HG03159 (cell line): ENCODE results near the gene ZNF32.
"Not testable (repeated sequence)": the region's sequence is repeated elsewhere in the genome, so short reads cannot be mapped to it uniquely, and the experiment has no call there.

ENCODE experiments used
- ATAC-seq: cut with Tn5 transposase; IDR thresholded peaks from one replicate; pipeline ENCODE4 v1.9.1; 2021; ENCODE audit warnings: mild to moderate bottlenecking, moderate library complexity; ENCODE audit not compliant: unreplicated experiment

The ZNF32 gene

DNA sequence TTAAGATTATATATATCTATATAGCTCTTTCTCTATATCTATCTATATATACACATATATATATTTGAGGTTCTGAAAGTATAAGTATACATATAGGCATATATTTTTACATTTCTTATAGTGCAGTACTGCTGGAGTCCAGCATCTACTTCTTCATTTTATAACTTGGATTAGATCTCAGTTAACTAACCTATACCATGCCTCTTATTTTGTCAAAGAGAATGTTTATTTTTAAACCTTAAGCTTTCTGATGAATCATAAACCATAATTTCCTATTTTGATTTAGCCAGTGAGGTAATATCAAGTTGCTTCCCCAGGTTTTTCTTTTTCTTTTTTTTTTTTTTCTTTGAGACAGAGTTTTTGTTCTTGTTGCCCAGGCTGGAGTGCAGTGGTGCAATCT lies 8.1 kb downstream of the ZNF32 start:
- ATAC-seq = no peak

DNA sequence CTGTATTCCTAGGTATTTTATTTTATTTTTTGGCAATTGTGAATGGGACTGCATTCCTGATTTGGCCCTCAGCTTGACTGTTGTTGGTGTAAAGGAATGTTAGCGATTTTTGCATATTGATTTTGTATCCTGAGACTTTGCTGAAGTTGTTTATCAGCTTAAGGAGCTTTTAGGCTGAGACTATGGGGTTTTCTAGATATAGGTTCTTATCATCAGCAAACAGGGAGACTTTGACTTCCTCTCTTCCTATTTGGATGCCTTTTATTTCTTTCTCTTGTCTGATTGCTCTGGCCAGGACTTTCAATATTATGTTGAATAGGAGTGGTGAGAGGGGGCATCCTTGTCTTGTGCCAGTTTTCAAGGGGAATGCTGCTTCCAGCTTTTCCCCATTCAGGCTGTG lies 12.9 kb downstream of the ZNF32 start:
- not testable (repeated sequence) for ATAC-seq

DNA sequence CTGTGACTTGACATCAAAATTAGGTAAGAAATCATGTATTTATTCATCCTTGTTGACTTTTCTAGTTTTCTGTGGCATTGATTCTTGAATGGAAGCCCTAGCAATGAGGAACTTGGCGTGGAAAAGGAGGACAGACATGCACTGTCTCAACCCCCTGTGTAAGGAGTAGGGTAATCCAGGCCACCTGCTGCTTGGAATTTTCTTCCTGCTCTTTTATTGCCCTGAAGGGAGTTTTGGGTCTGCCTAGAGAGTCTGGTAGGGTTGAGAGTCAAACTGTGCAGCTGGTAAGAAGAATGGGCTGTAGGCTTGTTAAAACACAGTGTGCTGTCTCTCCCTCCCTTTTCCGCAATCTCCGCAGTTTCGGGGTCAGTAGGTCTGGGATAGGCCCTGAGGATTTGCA lies 19.7 kb downstream of the ZNF32 start:
- ATAC-seq = no peak

DNA sequence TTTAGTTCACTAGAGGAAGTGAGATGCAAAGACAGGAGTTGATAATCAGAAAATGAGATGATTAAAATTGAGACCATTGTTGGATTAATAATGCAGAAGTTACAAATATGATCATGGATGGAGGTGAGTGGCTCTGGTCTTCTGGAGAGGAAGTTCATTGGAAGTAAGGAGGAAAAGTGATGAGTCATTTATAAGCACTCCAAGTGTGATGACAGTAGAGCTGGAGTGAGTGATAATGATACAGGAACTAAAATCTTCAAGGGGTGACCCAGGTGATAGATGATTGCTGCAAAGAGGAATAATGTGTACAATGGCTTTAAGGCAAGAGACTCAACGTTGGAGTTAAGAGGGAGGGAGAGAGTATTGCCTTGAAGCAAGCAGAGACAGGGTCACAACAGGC lies 20.7 kb downstream of the ZNF32 start:
- ATAC-seq = no peak

DNA sequence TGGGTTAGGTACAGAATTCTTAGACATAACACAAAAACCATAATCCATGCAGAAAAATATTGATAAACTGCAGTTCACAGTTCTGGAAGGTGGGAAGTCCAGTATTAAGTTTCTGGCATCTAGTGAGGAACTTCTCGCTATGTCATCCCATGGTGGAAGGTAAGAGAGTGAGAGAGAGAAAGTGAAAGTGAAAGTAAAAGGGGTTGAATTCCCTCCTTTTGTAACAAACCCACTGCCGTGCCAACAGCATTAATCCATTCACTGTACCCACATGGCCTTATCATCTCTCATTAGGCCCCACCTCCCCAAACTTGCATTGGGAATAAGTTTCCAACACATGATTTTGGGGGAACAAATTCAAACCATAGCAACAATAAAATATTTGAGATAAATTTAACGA lies 25.3 kb downstream of the ZNF32 start:
- ATAC-seq = no peak

DNA sequence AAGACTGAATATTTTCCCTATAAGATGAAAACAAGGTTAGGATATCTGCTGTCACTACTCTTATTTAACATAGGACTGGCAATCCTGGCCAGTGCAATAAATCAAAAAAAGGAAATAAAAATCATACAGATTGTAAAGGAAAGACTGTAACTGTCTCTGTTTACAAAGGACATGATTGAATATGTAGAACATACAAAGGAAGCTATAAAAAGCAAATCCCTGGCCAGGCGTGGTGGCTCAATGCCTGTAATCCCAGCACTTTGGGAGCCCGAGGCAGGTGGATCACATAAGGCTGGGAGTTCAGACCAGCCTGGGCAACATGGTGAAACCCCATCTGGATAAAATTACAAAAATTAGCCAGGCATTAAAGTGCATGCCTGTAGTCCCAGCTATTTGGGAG lies 26.6 kb downstream of the ZNF32 start:
- no peak for ATAC-seq

DNA sequence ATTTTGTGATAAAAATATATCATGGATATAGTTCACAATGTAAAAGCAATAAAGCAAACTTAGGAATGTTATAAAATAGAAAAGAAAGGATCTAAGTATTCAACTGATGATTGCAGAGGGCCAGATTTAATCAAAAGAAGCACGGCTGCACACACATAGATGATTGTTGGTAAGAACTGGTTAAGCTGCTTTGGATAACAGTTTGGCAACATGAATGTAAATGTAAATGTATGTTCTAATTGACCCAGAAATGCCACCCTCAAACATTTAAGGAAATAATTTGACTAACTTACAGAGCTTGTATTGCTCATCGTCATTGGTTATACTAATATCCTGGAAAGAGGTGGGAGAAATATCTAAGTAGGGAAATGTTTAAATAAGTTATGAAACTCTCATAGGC lies 29.3 kb downstream of the ZNF32 start:
- ATAC-seq = no peak

DNA sequence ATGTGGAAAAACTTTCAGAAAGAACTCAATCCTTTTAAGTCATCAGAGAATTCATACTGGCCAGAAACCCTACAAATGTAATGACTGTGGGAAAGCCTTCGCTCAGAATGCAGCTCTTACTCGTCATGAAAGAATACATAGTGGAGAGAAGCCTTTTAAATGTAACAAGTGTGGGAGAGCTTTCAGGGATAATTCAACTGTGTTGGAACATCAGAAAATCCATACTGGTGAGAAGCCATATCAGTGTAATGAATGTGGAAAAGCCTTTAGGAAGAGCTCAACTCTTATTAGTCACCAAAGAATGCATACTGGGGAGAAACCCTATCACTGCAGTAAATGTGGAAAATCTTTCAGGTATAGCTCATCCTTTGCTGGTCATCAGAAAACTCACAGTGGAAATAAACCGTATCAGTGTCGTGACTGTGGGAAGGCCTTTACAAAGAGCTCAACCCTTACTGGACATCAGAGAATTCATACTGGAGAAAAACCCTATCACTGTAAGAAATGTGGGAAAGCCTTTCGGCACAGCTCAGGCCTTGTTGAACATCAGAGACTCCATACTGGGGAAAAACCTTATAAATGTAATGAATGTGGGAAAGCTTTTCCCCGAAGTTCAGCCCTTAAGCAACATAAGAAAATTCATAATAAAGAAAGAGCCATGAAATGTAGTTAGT lies 31.8 kb downstream of the ZNF32 start:
- no peak for ATAC-seq

DNA sequence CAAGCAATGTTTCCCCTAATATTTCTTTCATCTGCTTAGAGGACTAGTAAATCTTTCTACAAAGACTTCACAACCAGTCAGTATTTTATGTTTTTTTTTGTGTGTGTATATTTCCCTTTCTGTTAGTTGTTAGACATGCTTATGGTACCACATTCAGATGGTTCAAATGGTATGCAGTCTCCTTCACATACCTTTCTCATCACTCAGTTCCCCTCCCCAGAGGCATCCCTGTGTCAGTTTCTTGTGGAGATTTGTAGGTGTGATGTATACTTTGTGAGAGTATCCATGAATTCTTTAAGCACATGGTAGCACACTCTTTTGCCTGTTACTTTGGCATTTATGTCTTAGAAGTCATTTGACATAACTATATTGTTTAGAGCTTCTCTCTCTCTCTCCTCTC lies 38.0 kb downstream of the ZNF32 start:
- ATAC-seq = no peak

DNA sequence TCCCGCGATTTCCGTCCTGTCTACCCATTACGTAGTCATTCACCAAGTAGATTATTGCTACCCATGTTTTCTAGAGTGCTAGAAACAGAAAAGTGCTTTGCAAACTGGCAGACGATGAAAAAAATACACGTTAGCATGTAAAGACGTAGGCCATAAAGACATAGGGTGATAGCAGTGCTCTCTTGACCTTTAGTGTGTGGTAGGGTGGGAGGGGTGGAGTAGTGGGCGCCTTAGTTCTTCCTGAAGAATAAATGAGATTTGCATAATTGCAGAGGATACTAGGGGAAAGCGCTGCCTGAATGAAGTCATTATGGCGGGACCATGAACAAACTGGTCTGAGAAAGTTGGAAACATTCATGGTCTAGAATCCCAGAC lies 41.5 kb downstream of the ZNF32 start:
- no peak for ATAC-seq

DNA sequence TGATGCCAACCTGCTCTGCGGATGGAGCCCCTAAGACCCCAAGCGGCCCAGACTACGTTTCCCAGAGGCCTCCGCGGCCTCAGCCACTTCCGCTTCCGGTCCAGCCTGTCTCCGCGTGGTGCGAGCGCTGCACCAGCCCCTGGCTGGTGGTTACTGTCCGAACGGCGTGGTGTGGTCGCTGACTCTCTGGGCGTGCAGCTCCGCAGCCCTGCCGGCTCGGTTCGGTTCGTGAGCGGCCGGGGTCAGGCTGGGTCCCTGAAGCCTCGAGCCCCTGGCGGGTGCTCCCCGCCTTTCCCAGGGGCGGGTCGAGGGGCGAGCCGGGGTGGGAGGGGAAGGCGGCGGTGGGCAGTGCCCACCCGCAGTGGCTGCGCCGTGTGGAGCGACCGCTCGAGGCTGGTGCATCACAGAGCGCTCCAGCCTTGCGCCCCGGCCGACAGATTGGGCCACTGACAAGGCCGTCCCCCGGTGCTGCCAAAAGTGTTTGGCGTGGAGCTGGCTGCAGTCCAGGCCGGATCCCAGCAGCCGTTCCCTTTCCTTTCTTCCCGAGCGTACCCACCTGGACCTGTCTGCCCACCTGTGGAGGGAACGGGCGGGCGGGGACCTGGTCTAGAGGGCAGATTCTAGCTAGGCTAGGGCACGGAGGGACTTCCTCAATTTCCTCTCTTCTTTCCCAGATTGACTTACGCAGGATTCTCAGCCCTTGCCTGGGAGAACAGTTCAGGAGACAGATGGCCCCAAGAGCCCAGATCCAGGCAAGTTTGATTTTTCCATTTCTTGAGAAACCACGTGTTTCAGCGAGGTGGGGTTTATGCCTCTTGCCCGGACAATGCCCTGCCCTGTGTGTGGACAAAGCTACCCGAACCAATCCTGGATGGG lies 42.1 kb downstream of the ZNF32 start, which contains the start of gene ZNF485:
ZNF485 (plus strand) TSS at position 116 of the 876 bp plus-strand sequence; CDS start at position 729, 613 bp downstream.
- peak; percentile 97 for ATAC-seq

DNA sequence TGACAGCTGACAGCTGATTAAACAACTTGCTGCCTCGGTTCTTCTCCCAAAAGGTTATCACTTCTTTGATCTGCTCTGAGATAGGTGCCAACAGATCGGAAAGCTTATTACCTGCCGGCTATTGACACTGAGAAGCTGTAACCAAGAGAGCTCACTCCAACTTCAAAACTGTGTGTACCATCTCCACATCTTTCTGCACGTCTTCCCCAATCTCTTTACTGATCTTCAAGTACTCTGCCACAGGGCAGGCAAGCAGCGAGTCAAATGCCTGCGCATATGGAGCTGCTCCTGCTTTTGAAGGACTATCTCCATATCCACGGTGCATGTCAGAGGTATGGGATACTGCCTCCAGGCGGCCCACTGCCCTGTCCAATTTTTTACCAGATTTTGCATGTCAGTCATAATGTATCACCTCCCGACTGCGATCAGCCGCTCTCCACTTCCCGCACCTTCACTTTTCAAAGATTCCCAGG lies 42.8 kb downstream of the ZNF32 start:
- ATAC-seq = no peak

DNA sequence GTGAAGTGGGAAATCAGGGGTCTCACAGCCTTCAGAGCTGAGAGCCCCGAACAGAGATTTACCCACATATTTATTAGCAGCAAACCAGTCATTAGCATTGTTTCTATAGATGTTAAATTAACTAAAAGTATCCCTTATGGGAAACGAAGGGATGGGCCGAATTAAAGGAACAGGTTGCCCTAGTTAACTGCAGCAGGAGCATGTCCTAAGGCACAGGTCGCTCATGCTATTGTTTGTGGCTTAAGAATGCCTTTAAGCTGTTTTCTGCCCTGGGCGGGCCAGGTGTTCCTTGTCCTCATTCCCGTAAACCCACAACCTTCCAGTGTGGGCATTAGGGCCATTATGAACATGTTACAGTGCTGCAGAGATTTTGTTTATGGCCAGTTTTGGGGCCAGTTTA lies 47.1 kb downstream of the ZNF32 start:
- ATAC-seq = not testable (repeated sequence)

DNA sequence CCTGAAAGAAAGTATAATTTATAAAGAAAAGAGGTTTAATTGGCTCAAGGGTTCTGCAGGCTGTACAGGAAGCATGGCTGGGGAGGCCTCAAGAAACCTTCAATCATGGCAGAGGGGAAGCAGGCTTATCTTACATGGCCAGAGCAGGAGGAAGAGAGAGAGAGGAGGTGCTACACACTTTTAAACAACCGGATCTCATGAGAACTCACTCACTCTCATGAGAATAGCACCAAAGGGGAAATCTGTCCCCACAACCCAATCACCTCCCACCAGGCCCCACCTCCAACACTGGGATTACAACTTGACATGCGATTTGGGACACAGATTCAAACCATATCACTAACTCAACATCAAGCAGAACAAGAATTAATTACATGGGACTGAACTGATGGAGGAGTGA lies 49.3 kb downstream of the ZNF32 start:
- no peak for ATAC-seq

DNA sequence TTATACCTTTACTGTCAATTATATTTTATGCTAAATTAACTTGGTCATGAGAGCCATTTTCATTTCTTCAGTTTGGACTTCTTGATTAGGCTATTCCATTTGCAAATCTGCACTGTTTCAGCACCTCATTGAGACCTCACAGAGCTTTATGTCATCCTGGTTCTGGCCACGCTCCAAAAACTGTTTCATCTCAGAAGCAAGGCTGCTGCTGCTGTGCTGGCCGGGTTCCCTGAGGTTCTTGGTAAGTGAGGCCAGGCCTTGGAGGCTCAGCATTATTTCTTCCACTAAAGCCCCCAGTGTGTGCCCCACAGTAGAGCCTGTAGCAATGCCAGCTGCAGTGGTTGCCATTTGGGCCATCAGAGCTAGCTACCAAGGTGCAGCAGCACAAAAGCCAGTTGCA lies 50.2 kb downstream of the ZNF32 start:
- no peak for ATAC-seq

DNA sequence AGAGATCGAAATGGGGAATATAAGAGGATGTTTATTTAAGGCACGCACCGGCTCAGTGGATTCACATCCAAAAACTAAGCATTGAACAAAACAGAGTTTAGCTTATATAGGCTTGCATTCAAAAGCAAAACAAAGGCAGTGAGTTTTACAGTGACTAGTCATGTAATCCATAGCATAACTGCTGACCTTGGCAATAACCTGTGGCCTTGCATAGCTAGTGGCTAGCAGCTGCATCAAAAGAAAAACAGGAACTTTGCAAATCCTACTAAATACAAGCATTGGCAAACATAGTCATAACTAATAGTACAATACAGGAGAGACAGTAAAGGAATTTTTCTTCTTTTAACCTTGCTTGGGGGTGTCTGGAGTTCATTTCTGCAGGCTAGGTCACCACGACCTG lies 52.1 kb downstream of the ZNF32 start:
- no peak for ATAC-seq

DNA sequence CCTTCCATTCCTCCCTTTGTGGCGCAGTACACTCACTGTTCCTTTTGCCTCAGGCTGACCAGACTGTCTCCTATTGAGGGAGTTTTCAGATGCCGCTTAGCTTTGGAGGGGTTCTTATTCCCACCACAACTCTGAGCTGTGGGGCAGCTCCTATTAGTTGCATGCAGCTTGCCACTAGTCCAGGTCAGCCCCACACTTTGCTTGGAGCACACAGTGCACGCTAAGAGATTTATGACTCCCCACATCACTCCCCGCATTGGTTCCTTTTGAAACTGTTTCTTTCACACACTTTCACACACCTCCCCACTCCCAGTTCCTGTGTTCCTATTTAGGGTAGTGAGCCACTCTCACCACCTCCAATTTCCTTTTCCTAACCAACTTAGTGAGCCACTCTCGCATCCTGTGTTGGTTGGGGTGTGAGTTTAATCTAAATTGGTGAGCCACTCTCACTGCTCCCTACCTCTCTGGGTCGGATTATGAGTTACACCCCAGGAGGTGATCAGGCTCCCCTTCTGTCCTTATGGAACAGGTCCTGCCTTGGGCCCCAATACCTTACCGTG lies 52.9 kb downstream of the ZNF32 start:
- peak; percentile 34 for ATAC-seq

DNA sequence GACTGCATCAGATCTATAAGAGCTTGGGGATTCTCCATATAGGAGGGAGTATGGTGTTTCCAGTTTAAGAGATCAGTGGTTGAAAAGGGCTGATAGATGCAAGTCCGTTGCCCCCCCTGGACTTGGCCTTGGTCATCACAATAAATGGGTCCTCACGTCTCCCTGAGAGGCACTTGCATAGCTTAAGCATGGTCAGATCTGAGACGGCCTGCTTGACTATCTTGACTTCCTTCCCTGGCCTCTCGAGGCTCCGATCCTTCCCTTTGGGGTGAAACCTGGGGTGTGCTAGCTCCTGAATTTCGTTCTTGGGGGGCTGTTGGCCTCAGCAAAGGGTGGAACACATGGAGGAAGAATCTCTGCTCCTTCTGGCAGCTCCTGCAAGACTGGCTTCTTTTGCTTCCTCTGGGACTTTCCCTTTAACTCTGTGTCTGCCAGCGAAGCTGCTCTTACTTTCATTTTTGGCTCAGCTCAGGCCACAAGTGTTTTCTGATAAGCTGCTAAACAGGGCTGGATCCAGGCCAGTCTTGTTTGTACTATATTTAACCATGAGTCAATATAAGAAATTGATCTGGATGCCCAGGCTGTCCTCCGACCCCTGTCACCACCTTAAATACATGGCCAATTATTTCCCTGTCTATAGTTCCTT lies 53.6 kb downstream of the ZNF32 start:
- ATAC-seq = peak; percentile 96
